ENCODE data around the gene CEP68. TPM values are rescaled to one million over a fixed set of nuclear protein-coding genes. Genes with fewer than 3 reads are reported as not detected.

Gene CEP68
- polyA plus RNA-seq, 1 of the 3 experiments (the other 2 are of a cell fraction): 6.2 TPM

DNA sequence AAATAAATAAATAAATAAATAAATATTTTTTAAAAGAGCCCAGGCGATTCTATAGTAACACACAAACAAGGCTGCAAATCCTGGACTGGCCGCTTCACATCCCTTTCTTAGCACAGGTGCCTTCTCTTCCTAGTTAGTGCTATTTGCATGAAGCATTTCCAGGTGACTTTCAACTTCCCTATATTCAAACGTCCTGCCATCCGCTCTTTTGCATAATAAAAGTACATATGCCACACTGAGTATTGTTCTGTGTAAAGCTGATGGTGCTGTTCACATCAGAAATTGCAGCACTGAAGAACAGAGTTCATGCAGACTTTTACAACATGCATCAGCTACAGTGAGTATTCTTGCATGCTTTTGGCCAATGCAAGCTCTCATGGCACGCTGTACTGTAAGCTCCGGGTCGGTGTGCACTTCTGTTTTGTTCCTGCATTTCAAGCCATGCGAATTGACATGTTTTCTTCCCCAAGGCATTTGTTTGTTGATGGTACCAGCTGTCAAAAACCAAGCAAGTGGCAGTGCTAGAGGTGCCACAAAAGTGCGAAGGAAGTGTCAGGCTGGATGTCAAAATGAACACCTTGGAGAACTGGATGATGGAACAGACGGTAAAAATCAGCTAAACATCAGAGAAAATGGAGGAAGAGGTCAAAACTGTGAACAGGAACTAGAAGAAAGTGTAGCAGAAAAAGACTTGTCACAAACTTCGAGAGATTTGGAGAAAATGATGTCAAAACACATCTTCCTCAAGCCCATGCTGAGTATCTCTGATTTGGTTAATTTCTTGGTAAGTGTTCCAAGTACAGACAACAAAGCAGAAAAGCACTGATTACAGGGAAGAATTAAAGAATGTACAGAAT, 25.5 kb upstream of the CEP68 start:
- Histone ChIP-seq H3K4me3 (ENCODE audit: low read depth in 2 of 2, low read length in 1 of 2) (no peak overlapping the region), H3K9me2 (no peaks in the 10 kb centered on the region), H4K20me1 (ENCODE audit: insufficient read depth) (no peaks in the 10 kb centered on the region), H3K79me2 (ENCODE audit: insufficient read depth) (no peaks in the 10 kb centered on the region), H3K27me3 (ENCODE audit: insufficient read depth) (no peaks in the 10 kb centered on the region), H3K27ac (ENCODE audit: low read depth in 2 of 2, low read length in 1 of 2) (no peak overlapping the region), H3K9me3 (no peaks in the 10 kb centered on the region), H3K4me1 (ENCODE audit: control insufficient read depth in 1 of 2, insufficient read depth in 2 of 2, low read depth in 1 of 2, low read length in 1 of 2) (no peaks in the 10 kb centered on the region), H3F3A (replicated peaks; ENCODE audit: insufficient read depth) (no peaks in the 10 kb centered on the region), H2AFZ (ENCODE audit: low read depth) (no peak overlapping the region), H3K4me2 (no peak overlapping the region), H3K36me3 (replicated peaks in 1 of 2; ENCODE audit: control insufficient read depth in 1 of 2, insufficient read depth in 2 of 2, low read length in 1 of 2) (no peaks in the 10 kb centered on the region), H3K9ac (no peak overlapping the region)
- DNase-seq: no peak
- ChIA-PET POLR2A (interaction anchor here (0.9 kb wide), 1 partner anchor 25 kb away, joined by 3 read pairs; the partner anchor contains the start of gene CEP68), CTCF (interaction anchor here (0.7 to 13.1 kb wide), 6 partner anchors 8 to 116 kb away, joined by 3 to 130 read pairs (median 3); no protein-coding TSS in a partner anchor)
- TF ChIP-seq NFIC (IDR thresholded peaks at IDR 0.05; ENCODE audit: borderline replicate concordance) (no peak), EZH2phosphoT487 (IDR thresholded peaks at IDR 0.05; ENCODE audit: borderline replicate concordance, low read depth) (no peak), JUND (IDR thresholded peaks at IDR 0.05) (no peak), CHD2 (IDR thresholded peaks at IDR 0.05; ENCODE audit: low read length, partially characterized antibody) (no peak), FOXJ3 (CRISPR knock-in tag; IDR thresholded peaks at IDR 0.05) (no peak), GABPA (IDR thresholded peaks at IDR 0.05; ENCODE audit: low read depth) (no peak), FOXM1 (IDR thresholded peaks at IDR 0.05; ENCODE audit: low read depth) (no peak), FOSL2 (IDR thresholded peaks at IDR 0.05; ENCODE audit: borderline replicate concordance, low read depth) (no peak), TAF1 (IDR thresholded peaks at IDR 0.05; ENCODE audit: borderline replicate concordance, low read depth, low read length) (no peak), RXRA (IDR thresholded peaks at IDR 0.05; ENCODE audit: borderline replicate concordance, low read depth) (no peak), POLR2AphosphoS5 (IDR thresholded peaks at IDR 0.05; ENCODE audit: low read depth, low read length) (no peak)
- TF ChIP-seq, protein P1, sequence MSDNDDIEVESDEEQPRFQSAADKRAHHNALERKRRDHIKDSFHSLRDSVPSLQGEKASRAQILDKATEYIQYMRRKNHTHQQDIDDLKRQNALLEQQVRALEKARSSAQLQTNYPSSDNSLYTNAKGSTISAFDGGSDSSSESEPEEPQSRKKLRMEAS (IDR thresholded peaks at IDR 0.05; ENCODE audit: low read depth): no peak
- 81% methylated on average over 11 of the region's 11 CpGs for WGBS (ENCODE audit: low lambda C conversion rate)

DNA sequence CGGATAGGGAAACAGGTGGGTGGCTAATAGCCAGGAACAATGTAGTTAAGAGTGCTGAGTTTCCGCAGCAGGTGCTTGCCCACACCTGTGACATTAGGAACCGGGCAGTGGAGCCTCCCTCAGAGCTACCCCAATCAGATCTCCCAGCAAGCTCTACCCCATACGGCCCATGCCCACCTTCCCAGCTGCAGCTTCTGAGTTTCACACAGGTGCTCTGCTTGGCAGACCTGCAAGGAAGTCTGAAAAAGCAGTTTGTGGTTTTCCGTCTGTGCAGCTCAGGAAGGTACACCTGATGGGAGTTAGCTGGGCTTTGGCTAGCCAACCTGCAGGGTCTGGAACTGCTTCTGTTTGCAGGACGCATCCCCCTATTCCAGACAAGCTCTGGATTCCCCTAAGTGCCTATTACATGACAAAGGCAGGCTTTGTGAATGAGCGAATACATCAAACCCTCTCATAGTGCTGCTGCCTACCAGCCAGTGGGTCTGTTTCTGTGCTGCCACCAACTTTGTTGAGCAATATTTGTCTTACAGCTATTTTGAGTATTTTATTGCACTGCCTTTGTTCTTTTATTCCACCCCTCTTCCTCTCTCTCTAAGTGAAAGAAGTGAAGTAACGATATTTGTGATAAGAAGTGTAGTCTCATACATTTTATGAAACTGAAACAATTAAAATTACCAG, 24.7 kb upstream of the CEP68 start:
- Histone ChIP-seq H3K79me2 (ENCODE audit: insufficient read depth) (no peaks in the 10 kb centered on the region), H3F3A (replicated peaks; ENCODE audit: insufficient read depth) (no peaks in the 10 kb centered on the region), H3K9me3 (no peaks in the 10 kb centered on the region), H2AFZ (ENCODE audit: low read depth) (no peak overlapping the region), H3K27ac (ENCODE audit: low read depth in 2 of 2, low read length in 1 of 2) (no peak overlapping the region), H3K27me3 (ENCODE audit: insufficient read depth) (no peaks in the 10 kb centered on the region), H4K20me1 (ENCODE audit: insufficient read depth) (no peaks in the 10 kb centered on the region), H3K4me3 (ENCODE audit: low read depth in 2 of 2, low read length in 1 of 2) (no peak overlapping the region), H3K9ac (no peak overlapping the region), H3K36me3 (replicated peaks in 1 of 2; ENCODE audit: control insufficient read depth in 1 of 2, insufficient read depth in 2 of 2, low read length in 1 of 2) (no peaks in the 10 kb centered on the region), H3K4me2 (no peak overlapping the region), H3K9me2 (no peaks in the 10 kb centered on the region), H3K4me1 (ENCODE audit: control insufficient read depth in 1 of 2, insufficient read depth in 2 of 2, low read depth in 1 of 2, low read length in 1 of 2) (no peaks in the 10 kb centered on the region)
- CTCF ChIA-PET: interaction anchor here (0.7 to 13.1 kb wide), 6 partner anchors 9 to 117 kb away, joined by 3 to 130 read pairs (median 3); no protein-coding TSS in a partner anchor
- no peak for DNase-seq
- 86% methylated on average over 7 of the region's 8 CpGs for WGBS (ENCODE audit: low lambda C conversion rate)
- POLR2A ChIA-PET: interaction anchor here (0.9 kb wide), 1 partner anchor 24 kb away, joined by 3 read pairs; the partner anchor contains the start of gene CEP68
- TF ChIP-seq FOXJ3 (CRISPR knock-in tag; IDR thresholded peaks at IDR 0.05): no peak
- no peak for TF ChIP-seq NRF1 (IDR thresholded peaks at IDR 0.05; ENCODE audit: low read depth, low read length)
- no peak for TF ChIP-seq REST (IDR thresholded peaks at IDR 0.05; ENCODE audit: low read depth, low read length)
- no peak for TF ChIP-seq ZBTB33 (IDR thresholded peaks at IDR 0.05; ENCODE audit: borderline replicate concordance, low read depth)
- no peak for TF ChIP-seq USF2 (IDR thresholded peaks at IDR 0.05; ENCODE audit: borderline replicate concordance, low read depth, low read length)
- no peak for TF ChIP-seq MEF2A (IDR thresholded peaks at IDR 0.05; ENCODE audit: borderline replicate concordance, low read depth)
- TF ChIP-seq GABPA (IDR thresholded peaks at IDR 0.05; ENCODE audit: low read depth): no peak
- TF ChIP-seq YY1 (IDR thresholded peaks at IDR 0.05; ENCODE audit: low read depth): no peak
- TF ChIP-seq RCOR1 (IDR thresholded peaks at IDR 0.05; ENCODE audit: low read length): no peak
- TF ChIP-seq CHD2 (IDR thresholded peaks at IDR 0.05; ENCODE audit: low read length, partially characterized antibody): no peak
- no peak for TF ChIP-seq NFIC (IDR thresholded peaks at IDR 0.05; ENCODE audit: borderline replicate concordance)
